ENCODE measurements around the gene PELO.

Gene PELO

DNA sequence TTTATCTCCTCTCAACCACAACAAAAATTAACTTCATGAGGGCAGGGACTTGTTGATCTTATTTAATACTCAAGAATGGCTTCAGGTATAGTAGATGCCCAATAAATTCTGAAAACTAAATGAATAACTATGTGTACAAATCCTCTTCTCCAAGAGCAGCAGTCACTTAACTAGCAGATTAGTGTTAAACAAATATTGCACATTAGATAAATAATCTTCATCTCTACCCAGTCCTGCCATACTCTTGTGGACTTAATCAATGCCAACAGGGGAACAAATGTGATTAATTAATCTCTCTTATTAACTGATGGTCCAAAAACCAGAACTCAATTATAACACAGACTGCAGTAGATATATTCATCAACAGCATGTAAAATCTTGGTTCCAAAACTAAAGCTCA is 15.0 kb upstream of the PELO start:
- no peak for DNase-seq (ENCODE audit: low spot score)

DNA sequence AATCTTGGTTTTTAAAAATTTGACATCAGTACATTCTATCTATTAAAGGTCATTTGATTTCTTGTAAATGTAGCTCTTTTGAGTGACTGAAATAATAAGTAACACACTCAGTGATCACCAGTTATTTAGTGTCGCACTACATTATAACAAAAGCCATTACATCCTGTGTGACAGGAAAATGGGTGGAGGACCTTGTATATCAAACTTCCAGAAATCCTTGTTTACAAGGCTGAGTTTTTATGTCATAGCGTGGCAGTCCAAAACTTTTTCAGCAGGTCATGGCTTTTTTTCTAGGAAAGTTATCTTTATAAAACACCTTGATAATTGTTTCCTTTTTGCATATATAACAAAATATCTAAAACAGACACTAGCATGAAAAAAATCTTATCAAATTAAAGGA is 14.4 kb upstream of the PELO start:
- no peak for DNase-seq (ENCODE audit: low spot score)

DNA sequence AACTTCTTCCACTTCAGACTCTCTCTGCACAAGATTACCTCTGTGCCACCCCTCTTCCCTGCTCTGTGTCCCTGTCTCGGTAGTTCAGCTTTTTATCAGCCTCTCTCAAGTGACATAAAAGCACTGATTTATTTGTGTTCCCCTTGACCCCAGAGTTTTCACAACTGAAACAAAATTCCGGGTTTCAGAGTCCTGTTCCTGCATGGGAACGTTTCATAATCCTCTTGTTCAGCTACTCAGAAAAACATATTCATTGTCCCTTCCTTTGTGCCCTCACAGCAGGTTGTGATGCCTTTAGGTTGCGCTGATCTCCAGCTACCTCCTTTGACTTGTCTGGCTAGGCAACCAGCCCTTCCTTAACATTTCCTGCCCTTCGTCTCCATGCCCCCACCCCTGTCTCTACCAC is 13.7 kb upstream of the PELO start:
- DNase-seq (ENCODE audit: low spot score): no peak

DNA sequence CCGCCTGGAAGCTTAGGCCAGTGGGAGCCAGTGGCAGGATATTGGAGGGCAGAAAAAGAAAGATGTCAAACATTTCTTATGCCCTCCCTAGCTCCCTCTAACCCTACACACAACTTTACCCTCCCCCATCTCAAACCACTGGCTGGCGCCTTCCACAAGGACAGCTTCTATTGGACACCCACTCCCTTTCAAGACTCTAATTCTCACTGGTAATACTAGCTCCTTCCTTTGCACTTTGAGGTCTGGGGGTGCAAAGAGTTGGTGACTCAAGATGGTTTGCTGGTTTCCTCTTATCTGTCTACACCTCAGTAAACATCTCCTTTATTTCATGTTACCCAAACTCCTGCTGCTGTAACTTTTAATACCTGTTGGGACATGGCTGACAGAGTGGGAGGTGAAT is 11.6 kb upstream of the PELO start:
- DNase-seq (ENCODE audit: low spot score): no peak

DNA sequence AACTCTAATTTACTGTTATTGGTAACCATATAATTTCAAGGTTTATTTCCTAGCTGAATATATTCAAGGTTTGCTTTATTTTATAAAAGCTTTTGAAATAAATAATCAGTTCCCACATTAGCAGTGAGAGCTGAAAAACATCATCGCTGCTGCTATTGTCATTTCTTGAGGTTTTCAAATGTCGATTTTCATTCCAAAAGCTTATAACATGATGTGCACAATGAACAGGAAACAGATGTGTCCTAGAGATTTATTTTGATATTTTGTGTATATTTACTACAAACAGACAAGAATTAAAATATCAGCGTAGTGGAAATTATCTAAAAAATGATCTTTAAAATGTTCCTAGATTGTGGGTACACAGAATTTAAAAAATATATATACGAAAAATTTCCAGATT is 10.5 kb upstream of the PELO start:
- DNase-seq (ENCODE audit: low spot score): no peak

DNA sequence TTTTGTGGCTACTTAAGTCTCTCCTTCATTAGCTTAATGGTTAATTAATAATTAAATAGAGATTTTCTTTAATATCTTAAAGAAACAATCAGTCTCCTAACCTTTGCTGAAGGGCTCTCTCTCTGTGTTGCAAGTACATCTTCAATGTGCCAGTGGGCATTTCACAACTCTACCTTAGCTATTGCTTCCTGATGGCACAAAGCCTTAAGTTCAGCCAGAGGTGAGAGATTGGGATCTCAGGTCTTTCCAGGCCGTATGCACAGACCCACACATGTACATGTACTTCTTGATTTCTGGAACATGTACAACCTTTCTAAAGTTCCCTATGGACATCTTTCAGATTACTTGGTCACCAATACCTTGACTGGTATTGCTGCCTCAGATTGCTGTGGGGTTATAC is 8.9 kb upstream of the PELO start:
- DNase-seq (ENCODE audit: low spot score): no peak

DNA sequence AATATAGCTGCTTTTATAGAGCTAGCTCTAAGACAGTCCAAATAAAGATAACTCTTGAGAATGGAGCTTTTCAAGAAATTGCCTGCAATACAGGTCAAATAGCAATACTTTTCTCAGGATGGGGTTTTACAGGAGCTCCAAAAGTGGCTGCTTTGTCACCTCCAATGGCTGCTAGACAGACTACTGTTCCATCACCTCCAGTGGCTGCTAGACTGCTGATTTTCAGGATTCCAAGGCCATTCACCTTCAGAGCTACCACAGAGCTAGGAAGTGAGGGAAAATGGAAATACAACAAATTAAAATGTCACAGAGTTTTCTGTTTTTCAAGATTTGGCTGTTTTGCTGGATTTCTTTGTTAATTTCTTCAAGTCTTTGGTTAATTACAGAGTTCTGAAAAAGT is 8.5 kb upstream of the PELO start:
- no peak for DNase-seq (ENCODE audit: low spot score)

DNA sequence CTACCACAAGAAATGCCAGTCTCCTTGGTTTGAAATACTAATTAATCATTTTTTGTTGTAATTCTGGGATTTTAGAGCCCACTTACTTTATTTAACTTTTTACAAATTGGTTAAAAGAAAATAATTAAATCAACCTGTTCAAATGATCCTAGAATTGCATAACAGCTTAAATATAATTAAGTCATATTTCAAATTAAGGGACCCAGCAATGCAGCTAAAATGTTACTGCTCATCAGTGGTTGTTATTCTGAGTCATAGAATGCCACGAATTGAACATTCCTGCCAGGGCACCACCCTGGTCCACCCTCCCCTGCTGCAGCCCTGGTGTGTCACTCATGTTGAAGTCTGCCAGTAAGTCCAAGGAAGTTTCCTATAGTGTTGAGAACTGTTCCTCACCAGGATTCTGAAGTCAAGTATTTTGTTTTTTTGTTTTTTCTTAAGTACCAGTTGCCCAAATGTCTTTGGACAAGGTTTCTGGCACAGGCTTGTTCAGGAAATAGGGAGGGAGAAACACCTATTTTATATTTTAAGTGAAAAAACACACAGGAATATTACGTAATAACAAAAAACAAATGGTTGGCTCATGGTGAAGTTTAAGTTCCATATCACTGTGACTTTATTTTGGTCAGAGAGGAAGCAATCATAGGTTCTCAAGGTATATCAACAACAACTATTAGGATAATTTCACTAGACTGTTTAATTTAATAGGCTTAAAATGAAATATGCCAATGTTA is 4.3 kb upstream of the PELO start:
- peak; percentile 49 for DNase-seq (ENCODE audit: low spot score)

DNA sequence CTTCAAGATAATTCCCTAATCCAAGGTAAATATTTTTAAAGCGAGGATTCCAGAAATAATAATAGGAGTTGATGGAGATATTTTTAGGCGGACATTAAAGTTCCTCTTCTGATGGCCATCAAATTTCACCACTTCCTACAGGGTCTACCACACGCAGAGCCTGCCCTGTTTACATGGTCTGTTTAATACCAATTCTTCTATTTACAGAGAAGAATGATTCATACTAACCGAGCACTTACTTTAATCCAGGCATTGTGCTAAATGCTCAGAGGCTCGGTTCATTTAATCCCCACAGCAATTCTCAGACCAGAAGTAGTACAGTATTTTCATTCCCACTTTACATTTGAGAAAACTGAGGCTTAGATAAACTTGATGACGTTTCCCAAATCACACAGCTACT is 3.0 kb upstream of the PELO start:
- no peak for DNase-seq (ENCODE audit: low spot score)

DNA sequence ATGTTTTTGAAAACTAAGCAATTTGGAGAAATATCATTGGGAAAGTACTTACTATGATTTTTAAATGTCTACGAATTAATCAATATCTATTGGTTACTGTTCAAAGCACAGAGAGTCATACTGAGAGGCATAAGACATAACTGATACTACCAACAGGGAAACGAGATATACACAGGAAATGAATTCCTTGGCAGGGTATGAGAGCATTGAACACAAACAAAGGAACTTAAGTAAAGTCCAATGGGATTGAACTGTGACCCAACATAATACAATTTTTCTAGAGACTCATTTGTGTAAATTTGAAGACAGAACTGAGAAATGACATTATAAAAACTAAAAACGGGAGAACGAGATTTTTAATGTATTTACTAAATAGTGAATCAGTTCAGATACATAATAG is 1.3 kb upstream of the PELO start:
- no peak for DNase-seq (ENCODE audit: low spot score)

DNA sequence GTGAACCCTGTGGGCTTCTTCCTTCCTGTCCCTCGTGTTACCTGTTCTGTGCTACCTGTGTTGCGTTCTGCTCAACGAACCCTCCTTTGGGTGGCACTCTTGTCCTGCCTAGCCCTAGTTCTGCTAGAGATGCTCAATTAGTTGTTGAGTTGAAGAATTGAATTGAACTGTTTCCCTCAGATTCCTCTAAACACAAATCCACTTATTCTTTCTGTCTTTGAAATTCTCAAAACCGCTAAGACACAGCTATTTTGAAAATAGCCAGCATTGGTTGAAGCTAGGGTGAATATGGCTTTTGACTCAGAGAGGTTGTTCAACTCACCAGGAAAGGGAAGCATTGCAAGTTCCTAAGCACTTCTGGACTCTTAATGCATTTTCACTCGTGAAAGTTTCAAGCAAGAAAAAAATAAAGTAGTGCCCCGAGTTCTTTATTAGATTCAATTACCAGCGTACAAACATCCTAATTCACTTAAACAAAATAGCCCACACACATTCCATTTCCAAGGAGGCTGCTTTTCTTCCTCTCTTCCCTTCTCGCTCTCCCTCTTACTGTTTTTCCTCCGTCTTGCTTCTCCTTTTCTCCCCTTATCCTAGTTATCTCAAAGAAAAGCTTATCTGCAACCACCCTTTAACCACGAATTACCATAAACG is 642 bp upstream of the PELO start:
- no peak for DNase-seq (ENCODE audit: low spot score)

DNA sequence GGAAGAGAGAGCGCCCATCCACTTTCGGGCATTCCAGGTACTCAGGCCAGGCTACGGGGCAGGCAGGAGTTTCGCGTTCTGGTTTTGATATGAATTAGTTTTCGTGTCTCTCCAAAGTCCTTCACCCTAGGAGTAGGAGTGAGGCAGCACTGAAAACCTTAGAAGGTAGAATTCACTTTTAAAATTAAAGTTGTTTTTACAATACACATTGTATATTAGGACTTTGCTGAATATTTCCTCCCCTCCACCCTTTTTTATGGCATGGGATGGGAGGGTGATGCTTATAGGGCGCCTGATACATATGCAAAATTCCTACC is 747 bp downstream of the PELO start:
- no peak for DNase-seq (ENCODE audit: low spot score)

DNA sequence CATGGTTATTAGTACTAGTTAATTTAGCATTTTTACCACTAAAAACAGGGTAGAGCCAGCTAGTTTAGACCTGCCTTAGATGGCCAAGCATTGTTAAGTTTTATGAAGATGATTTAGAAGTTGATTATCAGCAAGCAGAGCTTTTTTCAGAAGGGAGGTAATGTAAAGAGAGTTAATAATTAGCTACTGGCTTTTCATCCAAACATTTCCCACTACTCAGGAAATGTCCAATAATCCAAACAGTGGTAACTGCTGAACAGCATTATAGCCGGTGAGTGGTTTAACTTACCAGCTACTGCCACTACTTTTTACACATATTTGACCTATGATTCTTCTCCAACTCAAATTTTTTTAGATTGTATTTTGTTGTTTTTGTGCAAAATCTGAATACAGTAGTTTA is 1.7 kb downstream of the PELO start:
- no peak for DNase-seq (ENCODE audit: low spot score)

DNA sequence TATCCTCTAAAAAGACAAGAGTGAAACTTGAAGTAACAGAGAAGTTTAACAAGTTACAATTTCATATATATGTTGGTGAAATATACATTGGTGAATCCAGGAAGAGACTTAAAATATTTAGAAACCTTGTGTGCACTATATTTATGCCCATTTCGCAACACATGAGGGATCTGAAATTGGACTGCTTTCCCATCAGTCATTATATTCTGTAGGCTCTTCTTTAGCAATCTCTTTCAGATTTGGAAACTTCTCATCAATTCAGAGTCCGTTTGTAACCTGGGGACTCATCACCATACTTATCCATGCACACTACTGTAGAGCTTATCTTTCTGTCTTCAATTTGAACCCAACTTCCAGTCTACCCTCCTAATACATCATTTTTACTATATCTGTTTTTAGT is 2.1 kb downstream of the PELO start:
- DNase-seq (ENCODE audit: low spot score): no peak

DNA sequence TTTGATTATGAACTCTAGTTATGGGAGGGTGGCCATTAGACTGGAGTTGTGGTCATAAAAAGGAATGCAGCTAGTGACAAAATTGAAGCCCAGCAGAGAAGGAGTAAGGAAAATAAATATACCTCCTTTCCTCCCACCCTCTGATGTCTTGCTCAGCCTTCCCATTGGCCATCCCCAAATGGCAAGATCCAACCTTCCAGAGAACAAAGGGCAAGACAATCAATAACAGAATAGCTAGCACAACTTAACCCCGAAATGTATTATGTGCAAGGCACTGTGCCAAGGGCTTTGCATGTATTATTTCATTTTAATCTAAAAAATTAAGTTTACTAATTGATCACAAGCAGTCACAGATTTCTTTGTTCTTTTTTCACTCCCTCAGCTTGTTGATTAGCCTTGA is 3.6 kb downstream of the PELO start:
- DNase-seq (ENCODE audit: low spot score): no peak

DNA sequence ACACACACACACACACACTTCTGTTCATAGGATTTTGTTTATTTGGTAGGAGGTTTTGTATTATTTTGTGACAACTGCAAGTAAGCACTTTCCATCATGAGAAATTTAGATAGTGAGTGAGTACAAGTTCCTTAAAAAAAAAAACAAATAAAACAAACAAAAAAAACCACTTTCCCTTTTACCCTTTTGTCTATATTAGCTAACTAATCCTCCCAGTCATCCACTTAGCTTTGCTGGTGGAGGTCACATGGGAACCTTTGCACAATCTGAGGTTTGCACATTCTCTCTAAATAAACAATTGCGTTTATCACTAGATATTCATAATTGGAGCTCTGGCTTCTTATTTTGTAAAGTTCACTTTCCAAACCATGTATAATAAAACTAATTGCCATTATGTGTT is 6.8 kb downstream of the PELO start:
- peak; percentile 31 for DNase-seq (ENCODE audit: low spot score)

DNA sequence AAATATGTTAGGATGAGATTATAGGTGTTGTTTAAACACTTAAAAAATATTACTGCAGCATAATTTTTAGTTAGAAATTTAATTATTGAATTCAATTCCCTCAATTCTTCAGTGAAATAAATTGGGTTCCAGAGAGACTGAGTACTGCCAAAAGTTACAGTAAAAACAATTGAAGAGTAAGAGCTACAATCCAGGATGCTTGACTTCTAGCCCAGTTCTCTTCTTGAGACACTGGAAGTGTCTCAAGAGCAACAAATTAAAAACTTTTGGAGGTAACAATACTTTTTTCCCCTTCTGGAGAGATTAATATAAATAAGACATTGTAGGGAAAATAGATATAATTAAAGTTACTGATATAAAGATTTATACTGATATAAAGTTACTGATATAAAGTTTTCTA is 8.3 kb downstream of the PELO start:
- DNase-seq (ENCODE audit: low spot score): no peak

DNA sequence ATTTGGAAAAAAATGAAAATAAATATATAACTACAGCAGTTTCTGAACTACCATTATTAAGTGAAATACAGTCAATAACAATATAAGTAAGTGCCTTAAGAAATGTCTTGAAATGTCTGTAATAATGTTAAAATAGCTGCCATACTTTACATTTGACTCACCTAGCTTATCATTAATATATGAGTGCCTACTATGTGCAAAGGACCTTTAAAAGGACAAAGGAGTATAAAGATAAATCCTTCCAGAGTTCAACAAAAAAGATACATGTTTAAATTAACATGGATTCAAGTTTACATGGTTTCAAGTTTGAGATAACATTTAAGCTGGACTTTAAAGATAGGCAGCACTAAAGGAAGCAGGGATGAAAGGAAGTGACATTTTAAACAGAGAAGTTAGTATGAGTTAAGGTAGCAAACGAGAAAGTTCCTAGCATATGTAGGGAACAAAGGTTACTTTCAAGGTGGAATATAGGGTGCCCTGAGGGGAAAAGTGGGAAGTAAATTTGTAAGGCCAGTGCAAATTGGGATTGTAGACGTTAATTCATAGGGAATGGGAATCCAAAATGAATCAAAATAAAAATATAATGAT is 8.9 kb downstream of the PELO start:
- no peak for DNase-seq (ENCODE audit: low spot score)

DNA sequence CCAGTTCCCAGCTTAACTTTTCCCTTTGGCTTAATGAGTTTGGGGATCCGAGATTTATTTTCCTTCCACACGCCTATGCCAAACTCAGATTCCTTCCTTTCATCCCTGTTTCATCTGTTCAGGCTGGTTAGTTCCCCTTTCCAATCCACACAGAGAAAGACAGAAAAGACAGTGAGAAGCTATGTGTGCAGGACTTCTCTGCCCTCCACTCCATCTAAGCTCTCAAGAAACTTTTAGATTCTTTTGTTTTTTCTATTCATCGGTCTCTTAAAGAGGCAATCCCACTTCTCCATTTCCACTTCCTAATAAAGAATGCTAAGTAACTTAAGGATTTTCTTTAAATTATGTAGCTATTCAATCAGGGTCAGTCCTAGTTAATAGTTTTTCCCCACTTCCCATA is 11.2 kb downstream of the PELO start:
- no peak for DNase-seq (ENCODE audit: low spot score)

DNA sequence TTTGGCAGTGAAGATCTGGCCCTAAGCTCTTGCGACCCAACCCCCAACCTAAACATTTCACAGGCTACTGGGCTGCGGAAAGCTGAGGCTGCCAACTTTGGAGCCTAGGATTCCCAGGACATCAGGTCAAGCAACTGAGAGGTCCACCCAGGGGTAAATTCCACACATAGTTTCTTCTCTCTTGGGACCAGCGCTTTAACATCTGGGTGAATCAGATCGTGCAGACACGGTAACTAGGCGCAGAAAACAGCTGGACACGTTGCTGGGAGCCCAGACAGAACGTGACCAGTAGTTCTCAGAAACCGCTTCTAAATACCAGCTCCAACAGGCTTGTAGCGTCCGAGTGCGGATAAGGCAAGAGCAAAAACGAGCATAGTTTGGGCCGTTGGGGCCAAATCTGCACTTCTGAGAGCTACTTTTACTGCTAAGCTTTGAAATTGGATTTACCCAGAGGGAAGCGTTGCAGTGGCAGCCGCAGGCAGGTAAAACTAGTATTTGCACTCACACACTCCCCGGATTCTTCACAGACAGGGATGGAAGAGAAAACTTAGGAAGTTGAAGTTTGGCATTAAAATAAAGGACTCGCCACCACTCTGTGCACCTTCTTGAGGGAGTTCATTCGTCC is 11.8 kb downstream of the PELO start:
- DNase-seq (ENCODE audit: low spot score): peak; percentile 67

DNA sequence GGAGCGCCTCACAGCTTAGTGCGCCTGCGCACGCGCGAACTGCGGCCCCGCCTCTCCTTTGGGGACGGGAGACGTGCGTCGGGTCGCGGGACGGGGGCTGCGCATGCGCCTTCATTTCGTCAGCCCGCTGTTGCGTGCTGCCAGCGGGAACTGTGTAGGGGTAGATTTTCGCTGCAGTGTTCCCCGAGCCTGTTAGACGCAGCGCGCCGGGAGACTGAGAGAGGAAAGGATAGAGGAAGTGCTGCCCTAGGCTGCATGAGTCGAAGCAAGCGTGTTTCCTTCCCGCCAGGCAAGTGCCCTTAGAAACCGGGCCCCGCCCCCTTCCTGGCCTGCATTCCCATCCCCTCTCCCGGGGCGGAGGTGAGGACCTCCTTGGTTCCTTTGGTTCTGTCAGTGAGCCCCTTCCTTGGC is 12.3 kb downstream of the PELO start:
- peak; percentile 95 for DNase-seq (ENCODE audit: low spot score)

DNA sequence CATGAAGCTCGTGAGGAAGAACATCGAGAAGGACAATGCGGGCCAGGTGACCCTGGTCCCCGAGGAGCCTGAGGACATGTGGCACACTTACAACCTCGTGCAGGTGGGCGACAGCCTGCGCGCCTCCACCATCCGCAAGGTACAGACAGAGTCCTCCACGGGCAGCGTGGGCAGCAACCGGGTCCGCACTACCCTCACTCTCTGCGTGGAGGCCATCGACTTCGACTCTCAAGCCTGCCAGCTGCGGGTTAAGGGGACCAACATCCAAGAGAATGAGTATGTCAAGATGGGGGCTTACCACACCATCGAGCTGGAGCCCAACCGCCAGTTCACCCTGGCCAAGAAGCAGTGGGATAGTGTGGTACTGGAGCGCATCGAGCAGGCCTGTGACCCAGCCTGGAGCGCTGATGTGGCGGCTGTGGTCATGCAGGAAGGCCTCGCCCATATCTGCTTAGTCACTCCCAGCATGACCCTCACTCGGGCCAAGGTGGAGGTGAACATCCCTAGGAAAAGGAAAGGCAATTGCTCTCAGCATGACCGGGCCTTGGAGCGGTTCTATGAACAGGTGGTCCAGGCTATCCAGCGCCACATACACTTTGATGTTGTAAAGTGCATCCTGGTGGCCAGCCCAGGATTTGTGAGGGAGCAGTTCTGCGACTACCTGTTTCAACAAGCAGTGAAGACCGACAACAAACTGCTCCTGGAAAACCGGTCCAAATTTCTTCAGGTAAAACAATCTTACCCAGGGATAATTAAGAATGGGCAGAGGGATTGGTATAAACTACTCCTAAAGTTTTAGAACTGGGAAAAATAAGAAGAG is 12.9 kb downstream of the PELO start:
- DNase-seq (ENCODE audit: low spot score): peak; percentile 37

DNA sequence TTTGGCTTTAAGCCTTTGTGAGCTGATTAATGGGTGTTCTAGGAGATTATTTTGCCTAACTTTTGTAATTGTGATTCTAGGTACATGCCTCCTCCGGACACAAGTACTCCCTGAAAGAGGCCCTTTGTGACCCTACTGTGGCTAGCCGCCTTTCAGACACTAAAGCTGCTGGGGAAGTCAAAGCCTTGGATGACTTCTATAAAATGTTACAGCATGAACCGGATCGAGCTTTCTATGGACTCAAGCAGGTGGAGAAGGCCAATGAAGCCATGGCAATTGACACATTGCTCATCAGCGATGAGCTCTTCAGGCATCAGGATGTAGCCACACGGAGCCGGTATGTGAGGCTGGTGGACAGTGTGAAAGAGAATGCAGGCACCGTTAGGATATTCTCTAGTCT is 13.6 kb downstream of the PELO start:
- no peak for DNase-seq (ENCODE audit: low spot score)

Measured in AG08396 (cell line).